ENCODE results near the gene PDIA2. TPM values are rescaled to one million over a fixed set of nuclear protein-coding genes. Genes with fewer than 3 reads are reported as not detected.

The PDIA2 gene
- total RNA-seq, 1 experiment from 2014 or later = not detected

DNA sequence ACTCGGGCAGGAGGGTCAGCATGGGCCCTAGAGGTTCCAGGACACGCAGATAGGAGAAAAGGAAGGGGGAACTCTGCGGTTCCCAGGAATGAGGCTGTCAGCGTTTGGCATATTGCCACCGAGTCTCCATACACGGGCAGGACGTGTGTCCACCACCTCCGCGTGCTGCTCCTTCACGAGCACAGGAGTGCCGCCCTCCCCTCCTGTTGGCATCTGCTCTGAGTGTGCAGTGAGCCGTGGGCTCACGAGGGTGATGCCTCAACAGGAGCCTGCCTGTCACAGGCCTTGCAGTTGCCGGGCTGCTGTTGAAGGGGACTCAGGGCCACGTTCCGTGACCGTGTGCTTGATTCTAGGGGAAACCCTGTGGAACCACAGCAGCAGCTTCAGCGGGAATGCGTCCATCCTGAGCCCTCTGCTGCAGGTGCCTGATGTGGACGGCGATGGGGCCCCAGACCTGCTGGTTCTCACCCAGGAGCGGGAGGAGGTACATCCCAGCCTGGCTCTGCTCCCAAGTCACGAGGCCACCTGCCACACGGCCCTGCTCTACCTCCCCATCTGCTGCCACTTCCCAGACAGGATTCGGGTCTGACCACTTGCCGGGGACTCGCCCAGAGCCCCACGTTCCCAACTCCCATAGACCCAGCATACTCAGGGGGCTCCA lies 21.8 kb upstream of the PDIA2 start:
- no peaks in the 10 kb centered on the region for H3K9me2 ChIP-seq (replicated peaks; ENCODE audit: low read length)
- no peaks in the 10 kb centered on the region for H4K20me1 ChIP-seq (ENCODE audit: low read length)
- H3K9ac ChIP-seq (ENCODE audit: low read length) = no peak overlapping the region
- no peak for DNase-seq
- no peaks in the 10 kb centered on the region for H3K27me3 ChIP-seq (ENCODE audit: low read length)
- intact Hi-C loops (cut with micrococcal nuclease) = no loop called here
- no peak overlapping the region for H3K4me3 ChIP-seq (ENCODE audit: low read length)
- no peak overlapping the region for H3K27ac ChIP-seq (ENCODE audit: low read length)
- no peaks in the 10 kb centered on the region for H3F3A ChIP-seq (ENCODE audit: low read length, unreplicated experiment)
- no peak overlapping the region for H2AFZ ChIP-seq (ENCODE audit: low read length)
- no peaks in the 10 kb centered on the region for H3K36me3 ChIP-seq (ENCODE audit: low read depth, low read length)
- BruUV-seq (replicated peaks) = no TSS peak
- CTCF ChIA-PET = no interaction called here
- POLR2A ChIA-PET (ENCODE audit: unreplicated experiment) = no interaction called here
- H3K4me2 ChIP-seq (ENCODE audit: low read length) = no peak overlapping the region
- TF ChIP-seq EZH2phosphoT487 (IDR thresholded peaks at IDR 0.05; ENCODE audit: borderline replicate concordance, low read length) = no peak
- TF ChIP-seq, protein P1, sequence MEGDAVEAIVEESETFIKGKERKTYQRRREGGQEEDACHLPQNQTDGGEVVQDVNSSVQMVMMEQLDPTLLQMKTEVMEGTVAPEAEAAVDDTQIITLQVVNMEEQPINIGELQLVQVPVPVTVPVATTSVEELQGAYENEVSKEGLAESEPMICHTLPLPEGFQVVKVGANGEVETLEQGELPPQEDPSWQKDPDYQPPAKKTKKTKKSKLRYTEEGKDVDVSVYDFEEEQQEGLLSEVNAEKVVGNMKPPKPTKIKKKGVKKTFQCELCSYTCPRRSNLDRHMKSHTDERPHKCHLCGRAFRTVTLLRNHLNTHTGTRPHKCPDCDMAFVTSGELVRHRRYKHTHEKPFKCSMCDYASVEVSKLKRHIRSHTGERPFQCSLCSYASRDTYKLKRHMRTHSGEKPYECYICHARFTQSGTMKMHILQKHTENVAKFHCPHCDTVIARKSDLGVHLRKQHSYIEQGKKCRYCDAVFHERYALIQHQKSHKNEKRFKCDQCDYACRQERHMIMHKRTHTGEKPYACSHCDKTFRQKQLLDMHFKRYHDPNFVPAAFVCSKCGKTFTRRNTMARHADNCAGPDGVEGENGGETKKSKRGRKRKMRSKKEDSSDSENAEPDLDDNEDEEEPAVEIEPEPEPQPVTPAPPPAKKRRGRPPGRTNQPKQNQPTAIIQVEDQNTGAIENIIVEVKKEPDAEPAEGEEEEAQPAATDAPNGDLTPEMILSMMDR (conservative IDR thresholded peaks at IDR 0.05; ENCODE audit: low read depth, low read length) = no peak
- no peak for TF ChIP-seq EZH2 (IDR thresholded peaks at IDR 0.05; ENCODE audit: low read length, unreplicated experiment)
- no peak for ATAC-seq
- H3K4me1 ChIP-seq (ENCODE audit: insufficient read depth, low read length) = no peaks in the 10 kb centered on the region
- H3K9me3 ChIP-seq (ENCODE audit: low read length) = no peaks in the 10 kb centered on the region
- no peaks in the 10 kb centered on the region for H3K79me2 ChIP-seq (ENCODE audit: low read length)

DNA sequence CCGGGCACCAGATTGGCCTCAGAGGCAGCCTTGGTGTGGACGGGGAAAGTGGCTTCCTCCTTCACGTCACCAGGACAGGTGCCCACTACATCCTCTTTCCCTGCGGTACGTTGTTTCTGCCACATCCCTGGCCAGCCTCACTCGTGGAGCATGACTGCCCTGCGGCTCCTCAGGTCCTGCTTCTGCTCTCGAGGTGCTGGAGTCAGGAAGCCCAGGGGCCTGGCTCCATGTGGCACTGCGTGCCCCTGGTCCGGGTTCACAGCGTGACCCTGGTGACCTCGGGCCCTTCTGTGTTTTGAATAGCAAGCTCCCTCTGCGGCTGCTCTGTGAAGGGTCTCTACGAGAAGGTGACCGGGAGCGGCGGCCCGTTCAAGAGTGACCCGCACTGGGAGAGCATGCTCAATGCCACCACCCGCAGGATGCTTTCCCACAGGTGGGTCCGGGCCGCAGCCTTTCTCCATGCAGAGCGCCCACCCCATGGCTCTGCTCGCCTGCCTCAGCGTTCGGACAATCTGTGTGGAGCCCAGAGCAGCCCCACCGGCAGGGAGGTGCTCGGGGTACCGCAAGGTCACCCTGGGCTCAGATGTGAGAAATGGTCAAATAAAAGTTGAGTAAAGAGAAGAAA lies 20.7 kb upstream of the PDIA2 start:
- H2AFZ ChIP-seq (ENCODE audit: low read length) = no peak overlapping the region
- TF ChIP-seq EZH2phosphoT487 (IDR thresholded peaks at IDR 0.05; ENCODE audit: borderline replicate concordance, low read length) (no peak), EZH2 (IDR thresholded peaks at IDR 0.05; ENCODE audit: low read length, unreplicated experiment) (no peak)
- TF ChIP-seq, protein P1 (conservative IDR thresholded peaks at IDR 0.05; ENCODE audit: low read depth, low read length) = no peak
- no TSS peak for BruUV-seq (replicated peaks)
- H3K36me3 ChIP-seq (ENCODE audit: low read depth, low read length) = no peaks in the 10 kb centered on the region
- H3K9me3 ChIP-seq (ENCODE audit: low read length) = no peaks in the 10 kb centered on the region
- ATAC-seq (no peak), DNase-seq (no peak)
- no peak overlapping the region for H3K9ac ChIP-seq (ENCODE audit: low read length)
- no peak overlapping the region for H3K4me3 ChIP-seq (ENCODE audit: low read length)
- ChIA-PET CTCF (no interaction called here), POLR2A (ENCODE audit: unreplicated experiment) (no interaction called here)
- intact Hi-C loops (cut with micrococcal nuclease) = no loop called here
- no peak overlapping the region for H3K27ac ChIP-seq (ENCODE audit: low read length)
- H3K4me1 ChIP-seq (ENCODE audit: insufficient read depth, low read length) = no peaks in the 10 kb centered on the region
- H3K79me2 ChIP-seq (ENCODE audit: low read length) = no peaks in the 10 kb centered on the region
- H3K27me3 ChIP-seq (ENCODE audit: low read length) = no peaks in the 10 kb centered on the region
- H3K4me2 ChIP-seq (ENCODE audit: low read length) = no peak overlapping the region
- H3F3A ChIP-seq (ENCODE audit: low read length, unreplicated experiment) = no peaks in the 10 kb centered on the region
- H4K20me1 ChIP-seq (ENCODE audit: low read length) = no peaks in the 10 kb centered on the region
- no peaks in the 10 kb centered on the region for H3K9me2 ChIP-seq (replicated peaks; ENCODE audit: low read length)

- intact Hi-C loops (cut with micrococcal nuclease) = no loop called here
- H4K20me1 ChIP-seq (ENCODE audit: low read length) = no peaks in the 10 kb centered on the region
- H3K9me3 ChIP-seq (ENCODE audit: low read length) = no peaks in the 10 kb centered on the region
- ChIA-PET CTCF (no interaction called here), POLR2A (ENCODE audit: unreplicated experiment) (no interaction called here)
- H2AFZ ChIP-seq (ENCODE audit: low read length) = no peak overlapping the region
- H3F3A ChIP-seq (ENCODE audit: low read length, unreplicated experiment) = no peaks in the 10 kb centered on the region
- no peak overlapping the region for H3K4me2 ChIP-seq (ENCODE audit: low read length)
- H3K79me2 ChIP-seq (ENCODE audit: low read length) = no peaks in the 10 kb centered on the region
- H3K4me3 ChIP-seq (ENCODE audit: low read length) = no peak overlapping the region
- no peaks in the 10 kb centered on the region for H3K9me2 ChIP-seq (replicated peaks; ENCODE audit: low read length)
- H3K9ac ChIP-seq (ENCODE audit: low read length) = no peak overlapping the region
- H3K27me3 ChIP-seq (ENCODE audit: low read length) = no peaks in the 10 kb centered on the region
- no peak for TF ChIP-seq EZH2 (IDR thresholded peaks at IDR 0.05; ENCODE audit: low read length, unreplicated experiment)
- TF ChIP-seq EZH2phosphoT487 (IDR thresholded peaks at IDR 0.05; ENCODE audit: borderline replicate concordance, low read length) = no peak
- TF ChIP-seq, protein P1 (conservative IDR thresholded peaks at IDR 0.05; ENCODE audit: low read depth, low read length) = no peak
- H3K4me1 ChIP-seq (ENCODE audit: insufficient read depth, low read length) = no peaks in the 10 kb centered on the region
- H3K36me3 ChIP-seq (ENCODE audit: low read depth, low read length) = no peaks in the 10 kb centered on the region
- ATAC-seq (no peak), DNase-seq (no peak)
- BruUV-seq (replicated peaks) = no TSS peak
- no peak overlapping the region for H3K27ac ChIP-seq (ENCODE audit: low read length)
Measured at GRCh38 chr16:263182-263774, 19.7 kb upstream of the PDIA2 start.

Data from PC-3 (cell line).